EL (cell line): ENCODE data around the gene RAB11FIP3.

Experiments used
- DNase-seq: peaks from one replicate; pipeline ENCODE4 v3.0.0-alpha.2; 2016

RAB11FIP3 gene

GRCh38 chr16:534856-535445, 109.5 kb downstream of the RAB11FIP3 start:
- DNase-seq, result no peak

GRCh38 chr16:535446-536405, 110.3 kb downstream of the RAB11FIP3 start:
- peak; percentile 77 for DNase-seq

GRCh38 chr16:536746-537145, 111.3 kb downstream of the RAB11FIP3 start:
- no peak for DNase-seq

GRCh38 chr16:537415-538335, 112.2 kb downstream of the RAB11FIP3 start:
- DNase-seq, result no peak

GRCh38 chr16:539901-540530, 114.6 kb downstream of the RAB11FIP3 start:
- peak; percentile 86 for DNase-seq

GRCh38 chr16:540645-541340, 115.3 kb downstream of the RAB11FIP3 start:
- DNase-seq, result no peak

GRCh38 chr16:543301-544164, 118.1 kb downstream of the RAB11FIP3 start:
- DNase-seq, result no peak

- DNase-seq, result no peak
These were observed 119.1 kb downstream of the RAB11FIP3 start for GRCh38 chr16:544517-544916.

- DNase-seq, result no peak
These were observed 121.7 kb downstream of the RAB11FIP3 start for GRCh38 chr16:546909-547770.

- no peak for DNase-seq
These were observed 123.1 kb downstream of the RAB11FIP3 start for GRCh38 chr16:548586-548985.

- DNase-seq, result no peak
These were observed 124.3 kb downstream of the RAB11FIP3 start for GRCh38 chr16:549544-550263.

- DNase-seq, result no peak
These were observed 125.8 kb downstream of the RAB11FIP3 start for GRCh38 chr16:551210-551609.

- no peak for DNase-seq
These were observed 126.7 kb downstream of the RAB11FIP3 start for GRCh38 chr16:552171-552570.

- no peak for DNase-seq
These were observed 128.3 kb downstream of the RAB11FIP3 start for GRCh38 chr16:553601-554296.

GRCh38 chr16:554297-554621, 128.8 kb downstream of the RAB11FIP3 start:
- DNase-seq, result no peak

- peak; percentile 68 for DNase-seq
These were observed 129.4 kb downstream of the RAB11FIP3 start for GRCh38 chr16:554640-555365.

- DNase-seq, result no peak
These were observed 130.4 kb downstream of the RAB11FIP3 start for GRCh38 chr16:555528-556473.
